ENCODE data around the gene HDGFL2.
A peak's percentile ranks its signal among the peaks of the same experiment; 100 is the strongest.

HDGFL2 gene

DNA sequence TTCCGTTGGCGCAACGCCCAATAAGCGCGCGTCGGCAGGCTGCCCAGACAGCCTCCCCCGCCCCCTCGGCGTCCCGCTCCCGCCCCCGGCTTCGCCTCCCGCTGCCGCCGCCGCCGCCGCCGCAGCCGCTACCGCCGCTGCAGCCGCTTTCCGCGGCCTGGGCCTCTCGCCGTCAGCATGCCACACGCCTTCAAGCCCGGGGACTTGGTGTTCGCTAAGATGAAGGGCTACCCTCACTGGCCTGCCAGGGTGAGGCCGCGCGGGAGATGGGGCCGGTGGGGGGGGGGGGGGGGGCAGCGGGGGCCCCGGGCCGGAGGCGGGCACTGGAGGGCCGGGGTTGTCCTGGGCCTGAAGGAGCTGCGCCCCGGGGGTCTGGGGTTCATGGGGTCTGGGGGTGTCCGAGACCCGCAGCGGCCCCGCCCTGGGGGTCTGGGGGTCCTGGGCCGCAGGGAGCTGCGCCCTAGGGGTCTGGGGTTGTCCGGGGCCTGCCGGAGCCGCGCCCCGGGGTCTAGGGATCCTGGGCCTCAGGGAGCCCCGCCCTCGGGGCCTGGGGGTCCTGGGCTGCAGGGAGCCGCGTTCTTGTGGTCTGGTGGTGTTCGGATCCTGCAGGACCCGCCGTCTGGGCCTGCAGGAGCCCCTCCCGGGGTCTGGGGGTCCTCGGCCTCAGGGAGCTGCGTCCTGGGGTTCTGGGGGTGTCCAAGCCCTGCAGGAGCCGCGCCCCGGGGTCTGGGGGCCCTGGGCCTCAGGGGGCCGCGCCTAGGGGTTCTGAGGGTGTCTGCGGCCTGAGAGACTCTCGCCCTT, at the start of gene HDGFL2:
Gene HDGFL2, plus strand, starts transcription at position 124 of the 801 bp plus-strand sequence. Its CDS starts 54 bp downstream, at position 178.
- no peak for DNase-seq

DNA sequence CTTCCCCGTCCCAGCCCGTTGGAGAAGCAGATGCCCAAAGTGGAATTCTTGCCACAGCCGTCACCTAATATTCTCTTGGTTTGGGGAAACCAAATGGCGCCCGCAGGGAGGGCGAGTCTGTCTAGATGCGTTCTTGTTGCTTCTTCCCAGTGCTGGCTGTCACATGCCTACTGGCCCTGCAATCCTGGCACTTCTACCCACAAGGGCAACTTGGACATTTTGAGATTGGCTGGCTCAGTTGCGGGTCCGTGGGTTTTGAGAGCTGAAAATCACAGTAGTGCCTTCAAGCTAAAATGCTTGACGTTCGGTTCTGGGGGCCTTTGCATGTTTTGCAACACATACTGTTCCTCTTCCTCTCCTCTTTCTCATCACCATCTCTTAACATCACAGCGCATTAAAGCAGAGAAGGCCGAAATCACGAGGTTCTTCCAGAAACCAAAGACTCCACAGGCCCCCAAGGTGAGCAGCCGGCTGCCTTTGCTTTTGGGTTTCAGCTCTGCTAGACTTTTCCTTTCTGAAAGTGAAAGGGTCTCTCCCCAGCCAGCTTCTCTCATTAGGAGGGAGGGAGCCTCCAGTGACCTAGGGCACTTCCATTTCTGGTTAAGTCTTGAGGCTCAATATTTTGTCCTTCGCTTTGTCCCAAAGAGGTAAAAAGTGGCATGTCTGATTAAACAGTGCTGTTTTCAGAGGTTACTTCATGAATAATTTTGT, 48.5 kb upstream of the HDGFL2 start:
- no peak for DNase-seq

DNA sequence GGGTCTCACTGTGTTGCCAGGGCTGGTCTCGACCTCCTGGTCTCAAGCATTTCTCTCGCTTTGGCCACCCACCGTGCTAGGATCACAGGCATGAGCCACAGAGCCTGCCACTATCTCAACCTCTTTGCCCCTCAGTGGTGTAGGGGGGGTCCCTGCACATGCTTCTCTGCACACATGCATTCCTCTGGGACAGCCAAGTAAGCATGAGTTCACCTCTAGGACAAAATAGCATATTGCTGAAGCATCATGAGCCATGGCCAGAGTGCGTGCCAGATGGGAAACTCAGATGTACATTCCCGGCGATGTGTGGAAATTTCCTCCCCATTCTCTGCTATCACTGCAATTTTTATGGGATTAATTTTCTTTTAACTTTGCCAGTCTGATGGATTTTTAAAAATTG, 46.6 kb upstream of the HDGFL2 start:
- DNase-seq, result peak; percentile 29

DNA sequence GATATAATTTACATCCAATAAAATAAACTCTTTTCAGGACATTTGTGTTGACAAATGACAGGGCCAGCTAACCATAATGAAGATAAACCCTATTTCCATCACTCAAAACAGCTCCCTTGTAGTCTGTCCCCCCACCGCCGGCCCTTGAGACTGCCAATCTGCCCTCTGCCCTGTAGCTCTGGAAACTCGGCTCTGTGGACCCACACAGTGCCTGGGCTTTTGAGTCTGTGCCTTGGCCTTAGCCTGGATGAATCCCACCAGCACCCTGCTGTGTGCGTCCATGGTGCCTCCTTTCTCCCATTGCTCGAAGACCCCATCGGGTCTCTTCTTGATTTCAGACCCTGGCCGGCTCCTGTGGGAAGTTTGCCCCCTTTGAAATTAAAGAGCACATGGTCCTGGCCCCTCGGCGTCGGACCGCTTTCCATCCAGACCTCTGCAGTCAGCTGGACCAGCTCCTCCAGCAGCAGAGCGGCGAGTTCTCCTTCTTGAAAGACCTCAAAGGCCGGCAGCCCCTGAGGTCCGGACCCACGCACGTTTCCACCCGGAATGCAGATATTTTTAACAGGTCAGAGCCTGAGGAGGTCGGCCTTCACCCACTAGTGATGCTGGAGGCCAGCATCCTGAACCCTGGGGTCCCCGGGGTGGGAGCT, 43.6 kb upstream of the HDGFL2 start:
- no peak for DNase-seq

DNA sequence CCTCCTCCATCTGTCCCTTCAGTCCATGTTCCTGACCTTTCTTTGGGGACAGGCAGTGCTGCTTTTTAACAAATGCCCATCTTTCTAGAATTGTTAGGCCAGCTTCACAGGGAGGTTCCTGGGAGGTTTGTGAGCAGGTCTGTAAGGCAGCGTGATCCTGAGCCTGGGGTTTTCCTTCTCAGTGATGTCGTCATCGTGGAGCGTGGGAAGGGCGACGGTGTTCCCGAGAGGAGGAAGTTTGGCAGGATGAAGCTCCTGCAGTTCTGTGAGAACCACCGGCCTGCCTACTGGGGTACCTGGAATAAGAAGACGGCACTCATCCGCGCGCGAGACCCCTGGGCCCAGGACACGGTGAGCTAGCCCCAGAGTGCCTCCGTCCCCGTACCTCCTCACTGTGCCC, 42.8 kb upstream of the HDGFL2 start:
- no peak for DNase-seq

DNA sequence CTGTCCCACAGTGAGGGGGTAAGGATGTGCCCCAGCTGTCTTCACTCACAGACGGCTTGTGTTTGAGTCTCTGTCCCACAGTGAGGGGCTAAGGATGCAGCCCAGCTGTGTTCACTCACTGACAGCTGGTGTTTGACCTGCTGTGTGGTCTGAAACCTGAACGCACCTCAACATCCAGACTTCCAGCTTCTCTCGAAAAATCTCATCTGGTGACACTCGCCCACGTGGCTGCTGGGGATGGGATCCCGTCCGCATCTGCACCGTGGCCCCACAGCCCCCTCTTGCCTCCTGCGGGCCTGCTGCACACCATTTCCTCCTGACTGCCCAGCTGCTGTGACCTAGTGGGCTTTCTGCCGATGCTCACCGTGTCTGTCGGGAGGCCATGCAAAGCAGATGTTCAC, 42.3 kb upstream of the HDGFL2 start:
- no peak for DNase-seq

DNA sequence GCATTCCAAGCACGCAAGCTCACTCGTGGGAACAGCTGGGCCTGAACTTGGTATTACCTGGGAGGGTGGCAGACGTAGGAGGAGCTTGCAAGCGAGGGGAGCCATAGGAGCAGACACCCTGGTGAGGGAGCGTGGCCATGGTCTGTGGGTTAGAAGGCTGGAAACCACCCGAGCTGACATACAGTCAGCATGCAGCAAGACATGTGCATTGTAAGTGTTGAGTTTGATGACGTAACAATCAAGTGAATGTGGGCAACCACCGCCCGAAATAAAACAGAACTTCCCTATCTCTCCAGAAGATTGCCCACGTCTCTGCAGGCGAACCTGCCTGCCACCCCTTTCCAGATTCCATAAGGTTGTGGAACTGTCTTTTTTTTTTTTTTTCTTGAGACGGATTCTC, 41.3 kb upstream of the HDGFL2 start:
- no peak for DNase-seq

DNA sequence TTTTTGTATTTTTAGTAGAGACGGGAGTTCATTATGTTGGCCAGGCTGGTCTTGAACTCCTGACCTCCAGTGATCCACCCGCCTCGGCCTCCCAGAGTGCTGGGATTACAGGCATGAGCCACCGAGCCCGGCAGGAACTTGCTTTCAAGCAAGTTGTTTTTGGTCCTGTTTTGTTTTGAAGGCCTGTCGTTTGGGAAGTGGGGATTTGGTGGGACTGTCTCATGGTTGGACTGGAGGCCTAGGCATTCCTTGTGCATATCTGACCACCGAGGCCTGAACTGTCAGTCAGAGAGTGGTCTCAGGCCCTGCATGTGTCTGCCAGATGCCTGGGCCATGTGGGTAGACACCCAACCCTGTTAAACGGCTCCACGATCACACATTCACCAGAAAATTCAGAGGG, 40.8 kb upstream of the HDGFL2 start:
- no peak for DNase-seq

DNA sequence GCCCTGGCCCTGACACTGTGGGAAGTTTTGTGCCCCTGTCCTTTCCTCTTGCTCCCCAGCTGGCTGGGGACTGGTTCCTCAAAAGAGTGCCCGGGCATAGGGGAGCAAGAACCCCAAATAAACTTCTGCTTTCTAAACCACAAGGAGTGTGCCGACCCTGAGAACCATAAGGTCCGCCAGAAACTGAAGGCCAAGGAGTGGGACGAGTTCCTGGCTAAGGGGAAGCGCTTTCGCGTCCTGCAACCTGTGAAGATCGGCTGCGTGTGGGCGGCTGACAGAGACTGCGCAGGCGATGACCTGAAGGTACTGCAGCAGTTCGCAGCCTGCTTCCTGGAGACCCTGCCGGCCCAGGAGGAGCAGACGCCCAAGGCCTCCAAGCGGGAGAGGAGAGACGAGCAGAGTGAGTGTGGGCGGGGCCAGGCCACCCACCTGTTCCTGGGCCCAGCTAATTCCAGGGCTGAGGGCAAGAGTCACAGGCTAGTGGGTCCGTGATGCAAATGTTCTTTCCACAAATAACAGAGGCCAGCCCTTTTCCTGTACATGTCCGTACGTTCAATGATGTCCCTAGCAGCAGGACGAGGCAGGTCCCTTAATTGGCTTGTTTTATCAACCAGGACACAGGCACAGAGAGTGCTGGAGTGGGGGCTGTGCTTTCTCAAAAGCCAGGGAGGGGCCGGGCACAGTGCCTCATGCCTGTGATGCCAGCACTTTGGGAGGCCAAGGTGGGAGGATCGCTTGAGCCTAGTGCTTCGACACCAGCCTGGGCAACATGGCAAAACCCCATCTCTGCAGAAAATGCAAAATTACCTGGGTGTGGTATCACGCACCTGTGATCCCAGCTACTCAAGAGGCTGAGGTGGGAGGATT, 40.1 kb upstream of the HDGFL2 start:
- no peak for DNase-seq

DNA sequence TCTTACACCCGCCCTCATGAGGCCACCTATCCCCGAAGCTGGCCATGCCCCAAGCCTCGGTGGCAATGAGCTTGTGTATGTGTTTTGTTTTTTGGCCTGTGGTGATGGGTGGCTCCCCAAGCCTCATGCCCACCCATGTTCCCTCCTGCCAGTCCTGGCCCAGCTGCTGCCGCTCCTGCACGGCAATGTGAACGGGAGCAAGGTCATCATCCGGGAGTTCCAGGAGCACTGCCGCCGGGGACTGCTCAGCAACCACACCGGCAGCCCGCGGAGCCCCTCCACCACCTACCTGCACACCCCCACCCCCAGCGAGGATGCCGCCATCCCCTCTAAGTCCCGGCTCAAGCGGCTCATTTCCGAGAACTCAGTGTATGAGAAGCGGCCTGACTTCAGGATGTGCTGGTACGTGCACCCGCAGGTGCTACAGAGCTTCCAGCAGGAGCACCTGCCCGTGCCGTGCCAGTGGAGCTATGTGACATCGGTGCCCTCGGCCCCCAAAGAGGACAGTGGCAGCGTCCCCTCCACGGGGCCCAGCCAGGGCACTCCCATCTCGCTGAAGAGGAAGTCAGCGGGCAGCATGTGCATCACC, 39.1 kb upstream of the HDGFL2 start:
- no peak for DNase-seq

DNA sequence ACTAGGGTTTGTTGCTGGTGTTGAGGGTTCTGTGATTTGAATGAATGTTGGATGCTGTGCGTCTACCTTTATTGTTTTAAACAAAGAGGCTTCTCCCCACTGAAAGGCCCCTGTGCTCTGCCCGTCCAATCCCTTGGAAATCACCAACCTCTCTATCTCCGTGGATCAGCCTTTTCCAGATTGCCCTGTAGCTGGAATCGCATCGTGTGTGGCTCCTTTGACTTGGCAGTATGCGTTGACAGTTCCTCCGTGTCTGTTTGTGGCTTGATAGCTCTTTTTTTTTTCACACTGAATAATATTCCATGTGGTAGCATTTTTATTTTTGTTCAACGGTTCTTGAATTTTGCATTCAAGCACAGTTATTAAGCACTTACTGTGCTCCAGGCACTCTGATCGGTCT, 37.7 kb upstream of the HDGFL2 start:
- no peak for DNase-seq

DNA sequence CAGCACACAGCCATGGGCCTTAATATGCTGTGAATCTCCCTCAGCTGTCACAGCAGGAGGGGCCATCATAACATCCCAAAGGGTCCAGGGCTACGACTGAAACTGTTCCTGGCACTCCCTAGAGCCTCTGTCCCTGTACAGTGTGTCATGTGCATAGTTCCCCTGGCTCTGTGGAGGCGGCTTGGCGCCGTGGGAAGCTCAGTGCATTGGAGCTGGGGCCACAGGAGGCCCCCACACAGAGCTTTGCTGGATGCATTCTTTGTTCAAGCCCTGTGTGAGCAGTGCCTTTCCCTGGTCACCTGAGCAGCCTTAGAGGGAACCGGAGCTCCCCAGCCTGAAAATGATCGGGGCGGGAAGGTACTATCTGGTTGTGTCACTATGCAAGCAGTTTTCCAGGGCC, 35.9 kb upstream of the HDGFL2 start:
- no peak for DNase-seq

DNA sequence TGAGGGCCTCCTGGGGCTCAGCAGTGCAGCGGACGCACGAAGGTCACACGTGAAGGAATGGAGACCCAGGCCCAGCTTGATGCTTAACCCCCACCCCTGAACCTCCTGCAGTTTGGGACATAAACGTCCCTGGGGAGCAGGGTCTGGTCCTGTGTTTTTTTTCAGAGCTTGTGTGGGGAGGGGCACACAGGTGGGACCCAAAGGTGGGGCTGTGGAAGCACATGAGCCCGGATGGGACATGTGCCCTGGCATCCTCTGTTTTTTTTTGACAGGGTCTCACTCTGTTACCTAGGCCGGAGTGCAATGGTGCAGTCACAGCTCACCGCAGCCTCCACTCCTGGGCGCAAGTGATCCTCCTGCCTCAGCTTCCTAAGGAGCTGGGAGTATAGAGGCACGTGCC, 35.0 kb upstream of the HDGFL2 start:
- DNase-seq, result no peak

DNA sequence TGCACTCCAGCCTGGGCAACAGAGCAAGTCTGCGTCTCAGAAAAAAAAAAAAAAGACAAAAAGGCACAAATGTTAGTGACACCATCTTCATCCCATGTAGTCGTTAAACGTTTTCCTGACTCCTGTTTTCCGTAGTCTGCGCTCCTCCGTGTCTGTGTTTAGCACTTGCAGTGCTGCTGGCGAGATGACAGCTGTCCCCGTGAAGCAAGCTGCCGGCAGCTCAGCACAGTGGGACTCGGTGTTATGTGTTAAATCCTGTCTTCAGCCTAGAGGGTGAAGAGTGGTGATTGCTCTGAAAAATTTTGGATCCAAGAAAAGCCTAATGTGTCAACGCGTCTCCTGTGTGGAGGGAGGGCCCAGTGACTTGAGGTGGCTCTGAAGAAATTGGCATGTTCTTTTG, 32.9 kb upstream of the HDGFL2 start:
- DNase-seq, result no peak

DNA sequence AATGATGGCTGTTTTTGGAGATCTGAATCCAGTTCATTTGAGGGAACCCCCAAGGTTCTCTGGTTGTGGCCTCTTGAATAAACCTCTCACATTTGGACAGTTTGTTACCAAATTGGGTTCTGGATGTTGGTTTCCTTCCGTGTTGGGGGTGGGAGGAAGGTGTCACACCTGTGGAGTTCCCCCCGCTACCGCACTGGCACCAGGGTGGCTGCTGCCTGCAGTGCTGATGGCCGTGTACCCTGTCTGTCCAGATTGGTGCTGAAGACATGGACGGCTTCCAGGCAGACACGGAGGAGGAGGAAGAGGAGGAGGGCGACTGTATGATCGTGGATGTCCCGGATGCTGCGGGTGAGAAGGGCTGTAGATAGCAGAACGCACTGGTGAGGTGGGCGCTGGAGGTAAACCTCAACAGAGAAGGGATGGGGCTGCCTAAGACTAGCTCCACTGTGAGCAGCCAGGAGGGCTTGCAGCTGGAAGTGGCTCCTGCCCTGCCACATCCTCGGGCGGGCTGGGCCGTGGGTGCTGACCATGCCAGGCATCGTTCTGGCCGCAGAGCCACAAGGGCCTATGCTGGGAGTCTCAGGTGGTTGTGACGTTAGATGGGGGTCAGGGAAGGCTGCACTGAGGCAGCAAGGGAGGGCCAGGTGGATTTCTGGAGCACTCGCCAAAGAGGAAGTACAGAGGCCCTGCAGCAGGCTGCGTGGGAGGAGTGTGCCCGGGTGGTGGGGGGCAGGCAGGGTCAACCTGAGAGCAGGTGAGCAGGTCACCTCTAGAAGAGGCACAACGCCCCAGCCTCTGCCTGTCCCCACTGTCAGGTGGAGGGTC, 29.9 kb upstream of the HDGFL2 start:
- no peak for DNase-seq

DNA sequence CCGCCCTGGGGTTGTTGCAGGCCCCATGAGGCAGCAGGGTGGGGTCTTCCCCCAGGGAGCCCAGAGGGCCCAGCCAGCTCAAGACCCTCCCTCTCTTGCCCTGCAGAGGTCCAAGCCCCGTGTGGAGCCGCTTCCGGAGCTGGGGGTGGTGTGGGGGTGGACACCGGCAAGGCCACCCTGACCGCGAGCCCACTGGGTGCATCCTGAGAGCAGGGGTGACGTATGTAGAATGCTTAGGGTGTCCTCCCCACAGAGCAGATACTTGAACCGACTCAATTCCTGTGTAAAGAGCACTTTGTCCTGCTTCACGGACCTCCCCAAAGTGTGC, 29.3 kb upstream of the HDGFL2 start:
- no peak for DNase-seq

DNA sequence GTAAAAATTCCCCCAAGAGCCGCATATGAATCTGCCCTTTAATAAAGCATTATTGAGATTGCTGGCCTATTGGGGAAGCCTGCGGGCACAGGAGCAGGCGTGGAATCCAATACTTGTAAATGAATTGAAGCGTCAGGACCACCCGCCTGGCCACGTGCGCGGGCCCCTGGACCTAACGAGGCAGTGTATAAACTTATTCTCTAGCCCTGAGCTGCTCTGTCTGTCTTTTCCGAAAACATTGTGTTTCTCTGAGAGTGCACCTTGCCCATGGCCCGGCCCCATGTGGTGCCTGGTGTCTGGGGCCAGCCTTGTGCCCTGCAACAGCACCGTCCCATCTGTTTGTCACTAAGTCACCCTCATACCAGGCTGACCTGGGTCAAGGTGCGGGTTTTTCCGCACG, 28.9 kb upstream of the HDGFL2 start:
- no peak for DNase-seq

DNA sequence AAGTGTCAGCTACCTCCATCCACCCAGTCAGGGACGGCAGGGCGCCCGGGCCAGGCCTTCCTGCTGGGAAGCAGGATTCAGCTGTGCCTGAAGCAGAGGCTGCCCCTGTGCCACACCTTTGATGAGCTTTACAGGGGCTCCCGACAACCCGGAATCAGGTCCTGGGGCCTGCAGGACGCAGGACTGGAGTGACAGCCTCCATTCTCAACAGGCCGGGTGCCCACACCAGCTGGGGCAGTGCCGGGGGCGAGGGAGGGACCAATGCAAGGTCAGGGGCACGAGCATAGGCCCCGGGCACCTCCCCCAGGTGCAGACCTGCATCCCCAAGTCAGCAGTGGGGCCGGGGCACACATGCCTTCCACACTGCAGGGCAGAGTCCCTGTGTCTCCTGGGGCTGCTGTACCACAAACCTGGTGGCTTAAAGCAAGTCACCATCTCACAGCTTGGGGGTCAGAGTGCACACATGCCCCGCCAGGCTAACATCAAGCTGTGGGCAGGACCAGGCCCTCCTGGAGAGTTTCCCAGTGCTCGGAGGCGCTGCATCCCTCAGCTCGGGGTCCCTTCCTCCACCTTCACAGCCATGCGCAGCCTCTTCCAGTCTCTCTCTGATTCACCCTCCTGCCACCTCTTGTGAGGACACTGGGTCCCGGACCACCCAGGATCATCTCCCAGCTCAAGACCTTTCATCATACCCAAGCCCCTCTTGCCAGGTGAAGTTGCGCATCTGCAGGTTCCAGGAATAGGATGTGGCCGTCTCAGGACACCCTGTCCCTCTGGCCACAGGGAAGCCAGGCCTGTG, 27.9 kb upstream of the HDGFL2 start:
- DNase-seq, result no peak

DNA sequence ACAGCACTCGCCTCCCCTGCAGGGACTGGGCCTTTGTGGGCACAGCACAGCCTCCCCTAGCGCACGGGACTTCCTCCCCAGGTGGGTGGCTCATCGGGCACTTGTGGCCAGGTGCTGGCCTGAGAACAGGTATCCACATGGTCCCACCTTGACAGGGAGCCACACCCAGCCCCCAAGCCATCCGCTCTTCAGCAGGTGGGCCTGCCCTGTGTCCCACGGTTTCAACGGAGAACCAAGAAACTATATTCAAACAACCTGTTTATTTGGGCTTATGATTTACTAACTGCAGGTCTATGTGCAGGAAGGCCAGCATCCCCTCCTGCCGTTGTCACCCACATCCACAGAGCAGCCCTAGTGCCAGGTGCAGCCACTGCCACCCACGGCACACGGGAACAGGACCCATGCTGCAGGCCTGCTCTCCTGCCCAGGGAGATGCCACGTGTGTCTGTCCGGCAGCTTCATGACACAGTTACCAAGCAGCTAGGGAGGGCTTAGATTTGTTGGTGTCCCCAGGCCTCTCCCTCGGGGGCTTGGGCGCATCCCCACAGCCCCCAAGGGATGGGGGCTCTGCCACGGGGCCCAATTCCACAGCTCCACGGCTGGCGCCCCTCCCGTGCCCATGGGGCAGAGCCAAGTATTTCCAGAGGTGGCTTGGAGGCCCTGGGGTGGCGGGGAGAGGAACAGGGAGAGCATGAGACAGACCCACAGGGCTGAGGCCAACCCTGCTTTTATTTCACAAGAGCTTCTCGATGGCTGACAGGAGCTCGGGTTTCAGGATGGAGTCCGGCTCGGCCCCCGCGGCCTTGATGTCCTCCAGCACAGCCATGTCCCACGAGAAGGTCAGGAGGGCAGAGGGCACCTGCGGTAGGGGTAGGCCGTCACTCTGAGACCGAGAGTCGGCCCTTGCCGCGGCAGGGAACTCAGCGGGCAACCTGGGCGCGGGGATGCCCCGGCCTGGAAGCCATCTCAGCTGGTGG, 27.0 kb upstream of the HDGFL2 start:
- no peak for DNase-seq

Data from NCI-H226 (cell line).